ENCODE data around the gene EBF3.

The EBF3 gene

GRCh38 chr10:129970465-129971364 is 6.6 kb upstream of the EBF3 start:
- H3K27ac ChIP-seq: no peak overlapping the region

GRCh38 chr10:129969911-129970464 is 5.9 kb upstream of the EBF3 start:
- no peak for TF ChIP-seq CTCF (conservative IDR thresholded peaks at IDR 0.05)
- H3K27ac ChIP-seq: no peak overlapping the region

More at GRCh38 chr10:129970465-129971364, 6.6 kb upstream of the EBF3 start:
- no peak for TF ChIP-seq CTCF (conservative IDR thresholded peaks at IDR 0.05)

- H3K27ac ChIP-seq: no peak overlapping the region
- peak; percentile 14; the same call in 1 of the 2 replicates for TF ChIP-seq CTCF (conservative IDR thresholded peaks at IDR 0.05)
These were observed 5.3 kb upstream of the EBF3 start for GRCh38 chr10:129969184-129969910.

- no peak overlapping the region for H3K27ac ChIP-seq
- peak; percentile 58 for TF ChIP-seq CTCF (conservative IDR thresholded peaks at IDR 0.05)
These were observed 4.7 kb upstream of the EBF3 start for GRCh38 chr10:129968853-129969183.

- H3K27ac ChIP-seq: no peak overlapping the region
- no peak for TF ChIP-seq CTCF (conservative IDR thresholded peaks at IDR 0.05)
These were observed 4.2 kb upstream of the EBF3 start for GRCh38 chr10:129968020-129968852.

- TF ChIP-seq CTCF (conservative IDR thresholded peaks at IDR 0.05): no peak
- no peak overlapping the region for H3K27ac ChIP-seq
These were observed 3.5 kb upstream of the EBF3 start for GRCh38 chr10:129967579-129968019.
